ENCODE data around the gene LRRC61.
"Not testable (repeated sequence)": the region's sequence is repeated elsewhere in the genome, so short reads cannot be mapped to it uniquely, and the experiment has no call there.

LRRC61 gene

GRCh38 chr7:150322833-150323681, at the start of gene LRRC61, which contains the start of gene ACTR3C:
Gene LRRC61 (plus strand): TSS chr7:150323355. CDS start chr7:150336862, 13,507 bp downstream.
Gene ACTR3C (minus strand): TSS chr7:150323545. CDS start chr7:150295296, 28,249 bp downstream.
- peak; percentile 76 for DNase-seq (ENCODE audit: low spot score)

DNA sequence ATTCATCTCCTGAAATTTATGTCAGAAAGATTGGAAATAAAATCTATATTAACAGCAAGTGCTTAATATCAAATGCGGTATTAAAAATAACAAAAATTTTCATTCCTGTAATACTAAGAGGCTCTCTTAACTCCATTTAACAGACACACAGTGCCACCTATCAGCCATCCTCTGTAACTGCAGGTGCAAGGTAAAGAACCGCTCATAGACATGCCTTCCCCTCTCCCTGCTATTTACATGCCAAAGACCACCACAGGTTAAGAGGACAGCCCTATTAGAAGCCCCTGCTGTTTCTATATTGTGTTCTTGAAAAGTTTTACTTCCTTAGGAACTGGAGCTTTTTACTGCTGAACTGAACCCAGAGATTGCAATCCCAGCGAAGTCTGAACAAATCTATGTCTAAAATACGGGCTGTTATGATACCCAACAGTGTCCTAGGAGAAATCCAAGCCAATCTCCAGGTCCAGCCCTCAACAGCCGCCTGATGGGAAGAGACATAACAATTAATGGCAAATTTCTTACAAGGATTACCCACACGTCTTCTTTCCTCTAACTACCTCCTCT, 46.9 kb upstream of the LRRC61 start:
- DNase-seq (ENCODE audit: low spot score): peak; percentile 35

DNA sequence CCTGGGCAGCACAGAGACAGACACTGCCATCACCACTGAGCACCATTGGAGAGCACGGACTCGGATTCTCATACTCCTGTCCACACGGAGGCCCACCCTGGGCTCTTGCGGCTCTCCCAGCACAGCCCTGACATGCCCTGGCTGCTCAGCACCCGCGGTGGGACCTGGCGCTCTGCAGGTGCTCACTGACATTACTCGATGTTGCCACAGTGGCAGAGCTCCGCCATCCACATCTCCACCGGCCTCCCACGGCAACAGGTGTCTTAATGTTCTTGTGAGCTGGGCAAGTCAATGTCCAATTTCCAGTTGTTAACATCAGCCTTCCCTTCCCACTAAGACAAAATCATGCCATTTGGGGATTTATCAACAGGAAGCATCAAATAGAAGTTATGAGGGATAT, 44.8 kb upstream of the LRRC61 start:
- DNase-seq (ENCODE audit: low spot score): not testable (repeated sequence)

GRCh38 chr7:150281681-150282403, 41.3 kb upstream of the LRRC61 start:
- DNase-seq (ENCODE audit: low spot score): not testable (repeated sequence)

GRCh38 chr7:150283111-150283510, 40.0 kb upstream of the LRRC61 start:
- not testable (repeated sequence) for DNase-seq (ENCODE audit: low spot score)

DNA sequence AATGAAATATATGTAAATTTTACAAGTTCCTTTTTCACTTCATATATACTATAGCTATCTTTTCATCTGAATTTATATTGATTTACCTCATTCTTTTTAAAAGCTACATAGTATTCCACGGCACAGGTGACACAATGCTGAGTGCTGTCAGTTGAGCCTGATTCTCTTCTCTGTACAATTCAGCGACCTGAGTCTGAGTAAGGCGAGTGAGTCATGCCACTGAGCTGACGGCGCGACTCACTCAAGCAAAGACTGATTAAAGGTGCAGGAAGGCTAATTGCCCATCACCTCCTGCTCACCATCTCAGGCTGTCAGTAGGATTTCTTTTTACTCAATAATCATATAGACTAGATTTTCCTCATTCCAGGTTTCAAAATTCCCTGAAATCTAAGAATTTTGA, 39.5 kb upstream of the LRRC61 start:
- DNase-seq (ENCODE audit: low spot score): not testable (repeated sequence)

DNA sequence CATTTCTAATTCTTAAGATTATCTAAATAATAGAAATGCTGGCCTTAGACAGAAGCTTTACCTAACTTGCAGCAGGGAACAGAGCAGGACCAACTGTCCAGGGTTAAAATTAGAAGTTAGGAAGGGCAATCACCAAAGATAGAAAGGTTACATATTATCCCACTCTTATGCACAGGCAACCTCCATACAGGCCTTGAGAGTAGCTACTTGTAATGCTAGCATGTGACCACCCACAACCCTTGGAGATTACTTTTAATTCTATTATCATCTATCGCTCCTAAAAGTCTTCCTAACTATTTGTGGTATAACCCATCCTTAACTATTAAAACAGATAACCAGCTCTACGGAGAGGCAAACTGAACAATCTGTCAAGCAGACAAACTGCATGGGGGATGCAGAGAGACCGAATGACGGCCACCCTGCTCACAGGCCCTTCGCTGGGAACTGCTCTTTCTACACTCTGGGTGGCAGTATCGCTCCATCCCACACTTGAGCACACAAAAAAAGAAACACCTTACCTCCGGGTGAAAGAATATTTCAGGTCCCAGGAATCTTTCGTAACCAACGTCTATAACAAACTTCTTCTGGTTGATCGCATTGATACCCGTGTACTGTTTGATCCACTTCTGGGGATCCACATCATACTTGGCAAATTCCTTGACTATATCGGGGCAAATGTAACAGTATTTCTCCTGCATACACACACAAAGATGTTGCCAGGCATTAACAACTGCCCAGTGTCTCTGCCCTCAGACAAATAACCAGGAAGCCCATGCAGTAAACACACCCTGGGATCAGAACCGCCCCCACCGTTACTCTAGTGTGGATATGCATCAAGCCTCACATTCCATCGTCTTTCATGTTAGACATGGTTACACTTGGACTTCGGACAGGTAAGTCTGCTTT, 37.1 kb upstream of the LRRC61 start:
- peak; percentile 44 for DNase-seq (ENCODE audit: low spot score)

GRCh38 chr7:150287815-150288214, 35.3 kb upstream of the LRRC61 start:
- not testable (repeated sequence) for DNase-seq (ENCODE audit: low spot score)

GRCh38 chr7:150288816-150289215, 34.3 kb upstream of the LRRC61 start:
- not testable (repeated sequence) for DNase-seq (ENCODE audit: low spot score)

- DNase-seq (ENCODE audit: low spot score): not testable (repeated sequence)
Measured at GRCh38 chr7:150290317-150290716, 32.8 kb upstream of the LRRC61 start.

DNA sequence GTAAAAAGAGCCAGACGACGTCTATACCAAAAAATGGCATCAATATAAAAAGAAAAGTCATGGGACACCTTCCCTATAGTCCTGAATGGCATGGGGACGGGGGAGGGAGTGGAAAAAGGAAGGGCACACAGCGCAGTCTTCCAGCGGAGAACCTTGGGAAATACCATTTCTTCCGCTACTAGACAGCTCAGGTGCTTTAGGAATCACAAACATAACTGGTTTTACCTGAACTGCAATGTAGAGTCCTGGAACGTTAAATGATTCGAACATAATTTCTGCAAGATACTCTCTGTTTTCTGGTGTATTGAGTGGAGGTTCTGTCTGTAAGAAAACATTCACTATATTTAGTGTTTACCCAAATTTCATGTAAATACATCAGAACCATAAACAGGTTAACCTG, 28.1 kb upstream of the LRRC61 start:
- DNase-seq (ENCODE audit: low spot score): not testable (repeated sequence)

DNA sequence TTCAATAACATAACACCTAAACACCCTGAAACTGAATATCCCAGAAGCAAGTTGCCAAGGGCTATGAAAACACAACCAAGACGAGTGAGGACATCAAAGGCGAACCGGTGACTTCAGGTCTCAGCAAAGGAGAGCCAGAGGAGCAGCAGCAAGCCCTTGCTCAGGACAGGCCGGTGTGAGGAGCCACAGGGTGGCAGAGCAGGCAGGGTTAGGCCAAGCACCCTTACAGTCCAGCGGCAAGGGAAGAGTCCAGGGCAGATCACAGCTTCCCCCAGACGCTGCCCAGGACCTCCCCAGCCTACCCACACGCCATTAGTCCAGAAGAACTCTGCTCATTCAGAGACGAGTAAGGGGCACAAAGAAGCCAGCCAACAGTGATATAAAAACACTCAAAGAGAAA, 27.5 kb upstream of the LRRC61 start:
- not testable (repeated sequence) for DNase-seq (ENCODE audit: low spot score)

- not testable (repeated sequence) for DNase-seq (ENCODE audit: low spot score)
Measured at GRCh38 chr7:150296802-150297201, 26.4 kb upstream of the LRRC61 start.

- DNase-seq (ENCODE audit: low spot score): not testable (repeated sequence)
Measured at GRCh38 chr7:150297978-150298377, 25.2 kb upstream of the LRRC61 start.

- DNase-seq (ENCODE audit: low spot score): not testable (repeated sequence)
Measured at GRCh38 chr7:150302908-150303310, 20.2 kb upstream of the LRRC61 start.

- DNase-seq (ENCODE audit: low spot score): not testable (repeated sequence)
Measured at GRCh38 chr7:150304499-150305258, 18.5 kb upstream of the LRRC61 start.

- DNase-seq (ENCODE audit: low spot score): not testable (repeated sequence)
Measured at GRCh38 chr7:150305259-150305902, 17.8 kb upstream of the LRRC61 start.

DNA sequence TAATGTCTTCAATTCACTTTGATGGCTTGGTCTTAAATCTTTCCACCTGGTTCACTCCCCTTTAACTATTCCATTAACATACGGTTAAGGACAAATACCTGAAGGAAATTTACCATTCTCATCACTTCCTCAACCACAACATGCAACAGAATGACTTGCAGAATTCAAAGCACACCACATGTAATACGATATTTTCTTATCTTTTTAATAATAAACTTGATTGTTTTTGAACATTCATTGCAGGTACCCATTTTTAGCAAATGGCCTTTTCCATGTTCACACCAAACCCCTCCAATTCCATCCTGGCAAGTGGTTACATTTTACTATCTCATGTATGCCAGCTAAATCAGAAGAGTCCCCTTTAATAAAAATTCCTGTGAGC, 17.3 kb upstream of the LRRC61 start:
- DNase-seq (ENCODE audit: low spot score): not testable (repeated sequence)

DNA sequence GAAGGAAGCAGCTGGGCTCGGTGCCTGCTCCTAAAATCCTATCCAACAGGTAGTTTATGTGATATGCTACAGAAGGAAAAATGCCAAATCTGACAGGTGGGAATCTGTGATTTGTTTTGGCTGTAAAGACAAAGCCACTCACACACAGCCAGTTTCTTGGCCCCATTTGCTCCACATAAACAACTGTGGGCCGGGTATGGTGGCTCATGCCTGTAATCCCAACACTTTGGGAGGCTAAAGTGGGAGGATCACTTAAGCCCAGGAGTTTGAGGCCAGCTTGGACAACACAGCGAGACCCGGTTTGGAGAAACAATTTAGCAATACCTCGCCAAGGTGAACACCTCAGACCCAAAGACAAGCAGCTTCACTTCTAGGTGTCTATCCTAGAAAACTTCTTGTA, 16.8 kb upstream of the LRRC61 start:
- not testable (repeated sequence) for DNase-seq (ENCODE audit: low spot score)

DNA sequence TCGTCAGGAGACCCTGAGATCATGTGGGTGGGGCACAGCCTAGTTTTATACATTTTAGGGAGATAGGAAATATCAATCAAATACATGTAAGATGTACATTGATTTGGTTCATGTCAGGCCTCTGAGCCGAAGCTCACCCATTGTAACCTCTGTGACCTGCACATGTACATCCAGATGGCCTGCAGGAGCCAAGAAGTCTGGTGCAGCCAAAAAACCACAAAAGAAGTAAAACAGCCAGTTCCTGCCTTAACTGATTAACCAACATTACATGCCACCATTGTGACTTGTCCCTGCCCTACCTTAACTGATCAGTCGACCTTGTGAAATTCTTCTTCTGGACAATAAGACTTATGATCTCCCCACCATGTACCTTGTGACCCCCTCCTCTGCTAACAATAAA, 16.0 kb upstream of the LRRC61 start:
- DNase-seq (ENCODE audit: low spot score): no peak
